Large intestine (tissue), 3 donors: ENCODE measurements around the gene TRAPPC3L. TPM values are rescaled to one million over a fixed set of nuclear protein-coding genes. Genes with fewer than 3 reads are reported as not detected.

ENCODE experiments used
- DNase-seq, 2 donors: peaks; one replicate each; pipeline versions ENCODE4 v3.0.0 to v3.0.0-alpha.2; 2013
- H3K27ac ChIP-seq: one replicate; pipeline ENCODE4 v1.5.1; 2013; ENCODE audit warnings: low read length
- H3K27me3 ChIP-seq: 2 replicates; pipeline ENCODE4 v1.6.1; 2013; ENCODE audit warnings: low read length; ENCODE audit not compliant: control insufficient read depth, insufficient read depth
- H3K36me3 ChIP-seq: 2 replicates; pipeline ENCODE4 v1.6.1; 2013; ENCODE audit warnings: low read length; ENCODE audit not compliant: control insufficient read depth, insufficient read depth
- H3K4me1 ChIP-seq: one replicate; pipeline ENCODE4 v1.6.1; 2013; ENCODE audit warnings: low read length; ENCODE audit not compliant: control insufficient read depth, insufficient read depth
- H3K4me3 ChIP-seq: one replicate; pipeline ENCODE4 v1.5.1; 2013; ENCODE audit warnings: low read length
- H3K9me3 ChIP-seq: one replicate; pipeline ENCODE4 v1.6.1; 2013; ENCODE audit warnings: mild to moderate bottlenecking, low read depth, low read length, moderate library complexity; ENCODE audit not compliant: control insufficient read depth
- WGBS: methylation state at CpG from one replicate; pipeline ENCODE4 v1.1.5; 2013; ENCODE audit warnings: low lambda C conversion rate; ENCODE audit not compliant: insufficient coverage; 5-methylcytosine and 5-hydroxymethylcytosine counted together
- polyA plus RNA-seq: library from polyadenylated mRNA; unstranded; fragments of 120-200 nt; gene quantifications from one replicate; pipeline ENCODE4 v1.2.1, GENCODE V29; 2013

Gene TRAPPC3L
- polyA plus RNA-seq, 1 donor: 0.18 TPM

GRCh38 chr6:116468293-116468692 lies 77.2 kb downstream of the TRAPPC3L start:
- Histone ChIP-seq H3K9me3 (no peaks in the 10 kb centered on the region), H3K27ac (no peak overlapping the region), H3K36me3 (no peaks in the 10 kb centered on the region), H3K27me3 (peaks cover 5% of the 10 kb centered on the region), H3K4me1 (no peaks in the 10 kb centered on the region), H3K4me3 (no peak overlapping the region)
- no CpG with 5 or more reads among the region's 1 CpG for WGBS
- DNase-seq: no peak

GRCh38 chr6:116467514-116467913 lies 78.0 kb downstream of the TRAPPC3L start:
- Histone ChIP-seq H3K4me1 (peaks cover under 1% of the 10 kb centered on the region), H3K27ac (no peak overlapping the region)

GRCh38 chr6:116467096-116467495 lies 78.4 kb downstream of the TRAPPC3L start:
- H3K4me3 ChIP-seq: no peak overlapping the region
- H3K27me3 ChIP-seq: peaks cover 14% of the 10 kb centered on the region
- no peak for DNase-seq
- no peaks in the 10 kb centered on the region for H3K36me3 ChIP-seq
- no CpG with 5 or more reads among the region's 1 CpG for WGBS
- no peaks in the 10 kb centered on the region for H3K9me3 ChIP-seq
- no peak overlapping the region for H3K27ac ChIP-seq
- peaks cover 4% of the 10 kb centered on the region for H3K4me1 ChIP-seq

More at GRCh38 chr6:116467514-116467913, 78.0 kb downstream of the TRAPPC3L start:
- H3K36me3 ChIP-seq: no peaks in the 10 kb centered on the region
- H3K27me3 ChIP-seq: peaks cover 11% of the 10 kb centered on the region
- no peaks in the 10 kb centered on the region for H3K9me3 ChIP-seq
- DNase-seq: no peak
- H3K4me3 ChIP-seq: no peak overlapping the region

DNA sequence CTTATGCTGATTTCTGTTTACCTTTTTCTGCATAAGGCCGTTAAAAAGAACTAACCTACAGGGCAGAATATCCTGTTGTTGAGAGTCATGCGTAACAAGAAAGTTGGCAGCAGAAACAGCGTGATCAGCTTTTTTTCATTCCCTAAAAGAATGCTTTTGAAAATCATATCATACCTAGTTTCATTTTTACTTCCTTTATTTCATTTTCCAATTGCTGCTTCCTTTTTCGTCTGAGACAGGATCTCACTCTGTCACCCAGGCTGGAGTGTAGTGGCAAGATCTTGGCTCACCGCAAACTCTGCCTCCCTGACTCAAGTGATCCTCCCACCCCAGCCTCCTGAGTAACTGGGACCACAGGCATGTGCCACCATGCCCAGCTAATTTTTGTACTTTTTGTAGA lies 80.2 kb downstream of the TRAPPC3L start:
- Histone ChIP-seq H3K27ac (no peak overlapping the region), H3K36me3 (no peaks in the 10 kb centered on the region), H3K4me3 (no peak overlapping the region), H3K4me1 (peaks cover 9% of the 10 kb centered on the region), H3K27me3 (peaks cover 21% of the 10 kb centered on the region), H3K9me3 (no peaks in the 10 kb centered on the region)
- 81% methylated on average over 4 of the region's 5 CpGs for WGBS
- DNase-seq: no peak

DNA sequence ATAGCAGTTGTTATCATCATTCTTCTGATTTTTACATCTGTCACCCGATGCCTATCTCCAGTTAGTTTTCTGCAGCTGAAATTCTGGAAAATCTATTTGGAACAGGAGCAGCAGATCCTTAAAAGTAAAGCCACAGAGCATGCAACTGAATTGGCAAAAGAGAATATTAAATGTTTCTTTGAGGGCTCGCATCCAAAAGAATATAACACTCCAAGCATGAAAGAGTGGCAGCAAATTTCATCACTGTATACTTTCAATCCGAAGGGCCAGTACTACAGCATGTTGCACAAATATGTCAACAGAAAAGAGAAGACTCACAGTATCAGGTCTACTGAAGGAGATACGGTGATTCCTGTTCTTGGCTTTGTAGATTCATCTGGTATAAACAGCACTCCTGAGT lies 82.2 kb downstream of the TRAPPC3L start:
- Histone ChIP-seq H3K4me1 (peaks cover 9% of the 10 kb centered on the region), H3K27ac (no peak overlapping the region), H3K9me3 (no peaks in the 10 kb centered on the region), H3K27me3 (peaks cover 23% of the 10 kb centered on the region), H3K36me3 (no peaks in the 10 kb centered on the region), H3K4me3 (no peak overlapping the region)
- DNase-seq: no peak
- WGBS: 90% methylated on average over 2 of the region's 4 CpGs

- Histone ChIP-seq H3K27me3 (peaks cover 23% of the 10 kb centered on the region), H3K4me3 (peak overlapping the region; percentile 39), H3K4me1 (peaks cover 9% of the 10 kb centered on the region), H3K9me3 (no peaks in the 10 kb centered on the region), H3K27ac (no peak overlapping the region), H3K36me3 (no peaks in the 10 kb centered on the region)
- peak; percentile 44 to 63 for DNase-seq
- 100% methylated on average over 1 of the region's 84 CpGs for WGBS
These were observed 83.3 kb downstream of the TRAPPC3L start for GRCh38 chr6:116461932-116462885.

- Histone ChIP-seq H3K27me3 (peaks cover 23% of the 10 kb centered on the region), H3K4me1 (peaks cover 9% of the 10 kb centered on the region), H3K4me3 (peak within 1 kb of the TSS; percentile 39), H3K27ac (no peak within 1 kb of the TSS), H3K9me3 (no peaks in the 10 kb centered on the region), H3K36me3 (no peaks in the 10 kb centered on the region)
- WGBS: no CpG with 5 or more reads among the region's 13 CpGs
- no peak for DNase-seq
These were observed 84.1 kb downstream of the TRAPPC3L start, which contains the start of gene CALHM6 for GRCh38 chr6:116461331-116461931. Gene CALHM6, plus strand, starts transcription at chr6:116461375. Its CDS starts 555 bp downstream, at chr6:116461930.

DNA sequence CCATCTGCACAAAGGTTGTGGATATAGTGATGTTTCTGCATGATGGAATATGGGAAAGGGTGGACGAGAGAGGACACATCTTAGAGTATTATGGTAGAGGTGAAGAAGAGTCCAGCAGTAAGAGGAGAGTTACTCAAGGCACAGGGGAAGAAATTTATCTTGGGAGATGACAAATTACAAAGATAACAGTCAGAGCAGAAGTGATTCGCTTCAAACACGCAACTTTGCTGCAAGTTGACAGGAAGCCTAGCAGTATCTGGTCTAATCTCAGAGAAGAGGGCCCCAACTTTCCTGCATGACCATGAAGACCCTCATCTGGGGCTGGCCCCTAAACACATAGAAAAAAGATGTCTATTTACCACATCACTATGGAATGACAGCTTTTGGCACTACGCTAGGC lies 85.6 kb downstream of the TRAPPC3L start:
- H3K9me3 ChIP-seq: no peaks in the 10 kb centered on the region
- no peak for DNase-seq
- no peak overlapping the region for H3K4me3 ChIP-seq
- peaks cover 23% of the 10 kb centered on the region for H3K27me3 ChIP-seq
- no peaks in the 10 kb centered on the region for H3K36me3 ChIP-seq
- no peak overlapping the region for H3K27ac ChIP-seq
- H3K4me1 ChIP-seq: peaks cover 9% of the 10 kb centered on the region
- 83% methylated on average over 1 of the region's 4 CpGs for whole genome bisulfite sequencing

DNA sequence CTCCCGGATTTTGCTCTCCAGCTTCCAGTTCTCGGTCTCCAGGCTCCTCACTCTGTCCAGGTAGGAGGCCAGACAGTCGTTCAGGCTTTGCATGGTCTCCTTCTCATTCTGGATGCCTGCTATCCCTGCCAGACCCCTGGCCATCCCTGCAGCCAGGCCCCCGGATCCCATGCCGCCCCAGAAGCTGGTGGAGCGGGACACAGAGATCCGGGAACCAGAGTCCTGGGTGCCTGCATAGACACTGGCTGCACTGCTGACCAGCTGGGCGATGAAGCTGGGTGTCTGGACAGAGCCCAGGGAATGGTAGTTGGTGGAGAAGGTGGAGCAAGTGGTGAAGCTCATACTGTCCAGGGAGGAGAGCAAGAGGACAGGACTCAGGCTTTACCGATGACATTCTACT lies 87.2 kb downstream of the TRAPPC3L start:
- no CpG with 5 or more reads among the region's 9 CpGs for WGBS
- peaks cover 18% of the 10 kb centered on the region for H3K27me3 ChIP-seq

GRCh38 chr6:116456927-116457326 lies 88.6 kb downstream of the TRAPPC3L start:
- no CpG with 5 or more reads among the region's 2 CpGs for WGBS
- Histone ChIP-seq H3K27ac (no peak overlapping the region), H3K4me3 (no peak overlapping the region), H3K36me3 (no peaks in the 10 kb centered on the region), H3K9me3 (no peaks in the 10 kb centered on the region), H3K27me3 (peaks cover 9% of the 10 kb centered on the region), H3K4me1 (peaks cover 5% of the 10 kb centered on the region)
- no peak for DNase-seq

More for the DNA sequence above, 87.2 kb downstream of the TRAPPC3L start:
- Histone ChIP-seq H3K9me3 (no peaks in the 10 kb centered on the region), H3K27ac (no peak overlapping the region), H3K36me3 (no peaks in the 10 kb centered on the region), H3K4me3 (no peak overlapping the region), H3K4me1 (peaks cover 9% of the 10 kb centered on the region)
- no peak for DNase-seq
